Cardiac fibroblast (primary cell): ENCODE measurements around the gene WDR75.
A peak's percentile ranks its signal among the peaks of the same experiment; 100 is the strongest.

Experiments
- DNase-seq, 2 donors: peaks; one replicate each; pipeline versions ENCODE4 v3.0.0 to v3.0.0-alpha.2; 2010; ENCODE audit warnings: low read depth in 2 of 2
- H3K4me3 ChIP-seq, 2 donors: replicated peaks in 1 of 2; 1 replicate in 1 of 2; 2 replicates in 1 of 2; pipeline ENCODE4 v1.5.1; 2011; ENCODE audit warnings: low read depth in 2 of 2, low read length in 2 of 2, mild to moderate bottlenecking in 2 of 2, moderate library complexity in 1 of 2
- TF ChIP-seq, protein P1 (sequence below): IDR thresholded peaks from one replicate; pipeline ENCODE4 v1.5.1; 2011; ENCODE audit warnings: low read depth, mild to moderate bottlenecking, low read length, inconsistent platforms

Gene WDR75

GRCh38 chr2:189440644-189440946, 679 bp upstream of the WDR75 start:
- peak overlapping the region; percentile 78 to 81 for H3K4me3 ChIP-seq
- TF ChIP-seq, protein P1, sequence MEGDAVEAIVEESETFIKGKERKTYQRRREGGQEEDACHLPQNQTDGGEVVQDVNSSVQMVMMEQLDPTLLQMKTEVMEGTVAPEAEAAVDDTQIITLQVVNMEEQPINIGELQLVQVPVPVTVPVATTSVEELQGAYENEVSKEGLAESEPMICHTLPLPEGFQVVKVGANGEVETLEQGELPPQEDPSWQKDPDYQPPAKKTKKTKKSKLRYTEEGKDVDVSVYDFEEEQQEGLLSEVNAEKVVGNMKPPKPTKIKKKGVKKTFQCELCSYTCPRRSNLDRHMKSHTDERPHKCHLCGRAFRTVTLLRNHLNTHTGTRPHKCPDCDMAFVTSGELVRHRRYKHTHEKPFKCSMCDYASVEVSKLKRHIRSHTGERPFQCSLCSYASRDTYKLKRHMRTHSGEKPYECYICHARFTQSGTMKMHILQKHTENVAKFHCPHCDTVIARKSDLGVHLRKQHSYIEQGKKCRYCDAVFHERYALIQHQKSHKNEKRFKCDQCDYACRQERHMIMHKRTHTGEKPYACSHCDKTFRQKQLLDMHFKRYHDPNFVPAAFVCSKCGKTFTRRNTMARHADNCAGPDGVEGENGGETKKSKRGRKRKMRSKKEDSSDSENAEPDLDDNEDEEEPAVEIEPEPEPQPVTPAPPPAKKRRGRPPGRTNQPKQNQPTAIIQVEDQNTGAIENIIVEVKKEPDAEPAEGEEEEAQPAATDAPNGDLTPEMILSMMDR = no peak
- DNase-seq = no peak

DNA sequence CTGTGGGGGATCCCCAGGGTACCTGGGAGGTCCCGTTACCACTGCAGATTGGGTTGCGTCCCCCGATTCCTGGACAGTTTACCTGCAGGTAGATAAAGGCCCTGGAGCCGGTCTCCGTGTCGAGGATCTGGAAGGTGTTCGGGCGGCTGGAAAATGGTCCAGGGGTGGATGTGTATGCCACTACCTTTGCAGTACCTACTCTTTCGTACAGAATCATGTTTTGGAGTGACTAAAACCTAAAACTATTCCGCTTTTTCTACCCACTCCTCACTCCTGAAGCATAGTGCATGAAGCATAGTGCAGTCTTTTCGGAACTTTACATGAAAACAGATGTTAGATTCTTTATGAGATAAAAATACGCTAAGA, 418 bp downstream of the WDR75 start:
- H3K4me3 ChIP-seq = peak overlapping the region; percentile 78 to 81
- TF ChIP-seq, protein P1 = no peak
- DNase-seq = no peak

DNA sequence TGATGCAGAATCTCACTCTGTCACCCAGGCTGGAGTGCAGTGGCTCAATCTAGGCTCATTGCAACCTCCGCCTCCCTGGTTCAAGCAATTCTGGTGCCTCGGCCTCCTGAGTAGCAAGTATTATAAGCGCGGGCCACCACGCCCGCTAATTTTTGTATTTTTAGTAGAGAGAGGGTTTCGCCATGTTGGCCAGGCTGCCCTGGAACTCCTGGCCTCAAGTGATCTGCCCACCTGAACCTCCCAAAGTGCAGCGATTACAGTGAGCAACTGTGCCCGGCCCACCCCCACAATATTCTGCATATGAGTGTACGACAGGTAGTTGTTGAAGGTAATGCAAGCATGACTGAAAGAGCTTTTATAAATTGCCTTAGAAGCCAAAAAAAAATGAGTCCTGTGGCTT, 1.2 kb downstream of the WDR75 start:
- H3K4me3 ChIP-seq = peak overlapping the region in 1 of 2 donors; percentile 78
- TF ChIP-seq, protein P1 = no peak
- DNase-seq = no peak

DNA sequence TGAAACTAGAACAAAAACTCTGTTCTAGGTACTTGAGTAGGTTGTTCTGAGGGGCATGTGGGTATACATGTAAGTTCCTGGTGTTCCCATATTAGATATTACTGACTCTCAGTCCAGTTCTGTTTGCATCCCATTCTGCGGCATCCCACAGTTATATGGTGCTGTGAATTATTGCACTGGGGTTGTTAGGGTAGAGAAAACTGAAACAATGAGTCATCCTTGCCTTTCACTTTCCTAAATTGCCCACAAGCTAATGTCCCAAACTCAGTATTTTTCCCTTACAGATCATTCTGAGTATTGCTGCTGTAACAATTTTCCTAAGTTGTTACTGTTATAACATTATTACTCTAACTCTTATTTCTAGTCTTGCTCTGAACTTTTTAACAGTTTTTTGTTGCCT, 3.0 kb downstream of the WDR75 start:
- H3K4me3 ChIP-seq = no peak overlapping the region
- peak; percentile 8 to 12 for DNase-seq
- TF ChIP-seq, protein P1 = no peak

DNA sequence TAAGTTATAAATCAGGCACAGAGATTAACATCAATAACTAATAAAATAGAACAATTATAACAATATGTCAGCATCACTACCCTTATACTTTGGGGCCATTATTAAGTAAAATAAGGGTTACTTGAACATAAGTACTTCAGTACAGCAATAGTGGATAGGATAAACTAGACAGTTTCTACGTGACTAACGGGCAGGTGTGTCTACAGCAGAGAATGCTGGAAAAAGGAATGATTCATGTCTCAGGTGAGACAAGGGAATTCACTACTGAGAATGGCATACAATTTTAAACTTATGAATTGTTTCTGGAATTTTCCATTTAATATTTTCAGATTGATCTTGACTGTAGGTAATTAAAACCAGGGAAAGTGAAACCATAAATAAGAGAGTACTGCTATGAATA, 5.5 kb downstream of the WDR75 start:
- DNase-seq = no peak
- TF ChIP-seq, protein P1 = no peak
- no peak overlapping the region for H3K4me3 ChIP-seq

DNA sequence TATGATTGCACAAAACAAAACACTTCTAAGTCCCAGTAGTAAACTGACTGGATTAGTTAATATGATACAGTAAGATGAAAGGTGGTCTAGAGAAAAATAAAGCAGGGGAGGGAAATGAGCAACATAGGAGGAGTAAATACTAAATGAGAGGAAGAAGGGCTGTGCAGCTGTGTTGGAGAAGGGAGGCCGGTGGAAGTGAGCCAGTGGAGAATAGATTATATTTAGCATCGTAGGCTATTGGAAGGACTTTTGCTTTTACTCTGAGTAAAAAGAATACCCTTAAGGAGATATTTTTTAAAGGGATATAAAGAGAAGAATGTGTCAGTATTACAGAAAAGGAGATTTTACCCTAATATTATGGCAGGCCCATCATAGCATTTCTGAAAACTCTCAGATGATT, 12.7 kb downstream of the WDR75 start:
- TF ChIP-seq, protein P1 = no peak
- H3K4me3 ChIP-seq = no peak overlapping the region
- DNase-seq = no peak

DNA sequence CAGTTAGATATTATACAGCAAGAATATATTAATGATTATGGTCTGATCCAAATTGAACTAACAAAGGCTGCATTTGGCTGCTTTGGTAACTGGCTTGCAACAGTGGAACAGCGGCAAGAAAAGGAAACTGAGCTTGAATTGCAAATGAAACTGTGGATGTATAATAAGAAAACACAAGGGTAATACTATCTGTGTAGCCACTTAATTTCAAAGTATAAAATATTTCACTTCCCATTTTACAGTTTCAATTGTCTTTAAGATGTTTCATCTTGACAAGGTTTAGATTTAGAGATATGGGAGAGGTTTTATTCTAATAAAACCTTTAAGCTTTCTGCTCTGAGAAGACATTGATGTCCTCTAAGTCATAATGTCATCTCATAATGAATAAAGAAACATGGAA, 23.8 kb downstream of the WDR75 start:
- no peak overlapping the region for H3K4me3 ChIP-seq
- no peak for DNase-seq
- TF ChIP-seq, protein P1 = no peak
